Pulmonary artery endothelial cell (primary cell): ENCODE data around the gene BAHCC1. TPM values are rescaled to one million over a fixed set of nuclear protein-coding genes. Genes with fewer than 3 reads are reported as not detected.
"Not testable (repeated sequence)": the region's sequence is repeated elsewhere in the genome, so short reads cannot be mapped to it uniquely, and the experiment has no call there.

Source experiments
- DNase-seq: peaks from one replicate; pipeline ENCODE4 v3.0.0-alpha.2; 2011; ENCODE audit warnings: low read depth, low spot score
- total RNA-seq: library from RNA; depleted of rRNA; stranded (reverse); fragments of >200 nt; gene quantifications from 2 replicates; pipeline ENCODE4 v1.2.3, GENCODE V29; 2014

The BAHCC1 gene
- 2.5 and 2.8 TPM in 2 replicates for total RNA-seq

DNA sequence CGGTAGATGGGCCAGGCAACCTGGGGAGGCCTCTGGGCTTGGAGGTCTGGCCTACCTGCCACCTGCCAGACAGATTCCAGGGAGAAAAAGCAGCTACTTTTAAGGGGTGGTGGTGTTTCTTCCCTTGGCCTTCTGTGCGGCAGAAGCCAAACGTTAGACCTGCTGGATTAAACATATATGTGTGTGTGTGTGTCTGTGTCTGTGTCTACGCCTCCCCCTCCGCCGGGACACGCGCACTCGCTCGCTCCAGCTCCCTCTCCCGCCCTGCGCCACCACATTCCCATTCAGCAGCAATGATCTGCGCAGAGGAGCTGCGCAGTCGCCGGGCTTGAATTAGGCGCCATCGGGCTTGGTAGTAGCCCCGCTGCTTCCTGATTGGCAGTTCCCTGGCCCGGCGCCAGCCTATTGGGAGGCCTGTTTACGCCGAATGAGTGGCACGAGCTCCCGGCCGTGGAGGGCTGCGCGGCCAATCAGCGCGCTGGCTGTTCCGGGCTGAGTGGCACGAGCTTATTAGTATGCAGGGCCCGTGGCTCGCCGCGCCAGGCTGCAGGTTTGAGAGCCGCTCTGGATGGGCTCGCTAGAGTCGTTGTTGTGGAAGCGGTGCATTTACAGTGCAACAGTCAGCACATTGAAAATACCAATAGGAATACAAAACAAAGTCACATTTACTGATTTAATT lies at the start of gene BAHCC1:
Gene BAHCC1 (plus strand): TSS at position 537 of the 679 bp plus-strand sequence. CDS start 4,283 bp downstream, outside the sequence.
- peak; percentile 99 for DNase-seq

DNA sequence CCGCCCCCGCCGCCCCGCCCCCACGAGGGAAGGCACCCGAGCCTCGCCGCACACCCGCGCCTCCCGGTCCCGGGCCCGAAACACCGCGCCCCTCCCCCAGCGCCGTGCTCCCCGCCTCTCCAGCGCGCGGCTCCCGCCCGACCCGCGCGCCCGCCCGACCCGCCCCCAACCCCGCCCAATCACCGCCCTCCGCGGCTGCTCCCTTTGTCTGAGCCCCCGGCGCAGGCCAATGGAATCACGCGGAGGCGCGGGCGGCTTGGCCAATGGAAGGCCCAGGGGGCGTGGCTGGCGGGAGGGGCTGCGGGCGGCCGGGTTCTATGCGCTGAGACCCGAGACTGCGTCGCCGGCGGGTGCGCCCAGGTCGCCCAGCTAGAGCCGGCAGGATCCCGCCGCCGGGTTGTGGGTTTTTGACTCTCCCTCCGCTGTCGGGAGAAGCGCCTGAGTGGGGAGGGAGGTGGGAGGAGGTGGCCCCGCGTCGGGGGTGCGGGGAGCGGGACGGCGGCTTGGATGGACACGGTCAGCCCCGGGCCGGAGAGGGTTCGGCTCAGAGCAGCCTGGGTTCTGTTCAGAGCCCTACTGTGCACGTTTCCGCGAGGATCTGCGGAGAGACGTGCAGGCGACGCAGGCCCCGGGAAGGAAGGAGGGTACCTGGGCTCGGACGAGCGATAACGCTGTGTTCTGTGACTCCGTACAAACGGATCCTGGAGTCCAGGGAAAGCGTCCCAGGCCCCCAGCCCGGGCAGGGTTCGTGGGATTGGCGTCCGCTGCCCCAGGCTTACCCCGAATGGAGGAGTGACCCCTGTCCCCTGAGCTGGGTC lies 49.0 kb upstream of the BAHCC1 start:
- peak; percentile 86 for DNase-seq

DNA sequence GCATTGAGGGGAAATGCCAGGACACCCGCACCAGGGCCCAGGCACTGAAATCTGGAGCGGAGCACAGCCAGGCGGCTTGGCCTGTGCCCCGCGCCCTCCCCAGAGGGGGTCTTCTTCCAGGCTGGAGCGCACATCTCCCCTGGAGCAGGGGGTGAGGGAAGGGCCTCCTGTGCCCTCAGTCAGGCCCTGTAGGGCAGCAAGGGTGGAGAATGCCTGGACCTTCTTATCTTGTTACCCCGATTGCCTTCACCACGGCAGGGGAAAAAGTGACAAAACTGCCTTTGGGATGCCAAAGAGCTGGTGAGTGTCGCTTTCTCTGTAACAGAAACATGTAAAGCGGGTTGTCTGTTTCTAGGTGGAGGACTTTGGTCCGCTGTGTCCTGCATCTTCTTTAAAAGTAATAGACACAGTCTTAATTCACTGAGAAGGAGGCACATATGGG lies 48.3 kb upstream of the BAHCC1 start:
- no peak for DNase-seq

DNA sequence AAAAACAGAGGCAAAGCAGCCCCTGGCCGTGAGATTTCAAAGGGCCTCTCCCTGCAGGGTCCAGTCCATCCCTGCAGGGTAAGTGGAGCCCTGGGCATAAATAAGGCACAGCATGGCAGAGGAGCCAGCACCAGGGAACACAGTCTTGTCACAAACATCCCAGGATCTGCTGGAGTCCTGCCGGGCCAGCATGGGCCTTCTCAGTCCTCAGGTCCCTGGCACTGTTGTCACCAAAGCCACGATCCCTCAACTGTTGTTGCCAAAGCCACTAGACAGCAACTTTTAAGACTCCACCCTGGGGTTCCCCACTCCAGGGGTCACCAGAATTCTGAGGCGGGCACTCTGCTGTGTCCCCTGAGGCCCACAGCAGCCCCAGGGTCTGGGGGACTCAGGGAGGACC lies 47.8 kb upstream of the BAHCC1 start:
- no peak for DNase-seq

DNA sequence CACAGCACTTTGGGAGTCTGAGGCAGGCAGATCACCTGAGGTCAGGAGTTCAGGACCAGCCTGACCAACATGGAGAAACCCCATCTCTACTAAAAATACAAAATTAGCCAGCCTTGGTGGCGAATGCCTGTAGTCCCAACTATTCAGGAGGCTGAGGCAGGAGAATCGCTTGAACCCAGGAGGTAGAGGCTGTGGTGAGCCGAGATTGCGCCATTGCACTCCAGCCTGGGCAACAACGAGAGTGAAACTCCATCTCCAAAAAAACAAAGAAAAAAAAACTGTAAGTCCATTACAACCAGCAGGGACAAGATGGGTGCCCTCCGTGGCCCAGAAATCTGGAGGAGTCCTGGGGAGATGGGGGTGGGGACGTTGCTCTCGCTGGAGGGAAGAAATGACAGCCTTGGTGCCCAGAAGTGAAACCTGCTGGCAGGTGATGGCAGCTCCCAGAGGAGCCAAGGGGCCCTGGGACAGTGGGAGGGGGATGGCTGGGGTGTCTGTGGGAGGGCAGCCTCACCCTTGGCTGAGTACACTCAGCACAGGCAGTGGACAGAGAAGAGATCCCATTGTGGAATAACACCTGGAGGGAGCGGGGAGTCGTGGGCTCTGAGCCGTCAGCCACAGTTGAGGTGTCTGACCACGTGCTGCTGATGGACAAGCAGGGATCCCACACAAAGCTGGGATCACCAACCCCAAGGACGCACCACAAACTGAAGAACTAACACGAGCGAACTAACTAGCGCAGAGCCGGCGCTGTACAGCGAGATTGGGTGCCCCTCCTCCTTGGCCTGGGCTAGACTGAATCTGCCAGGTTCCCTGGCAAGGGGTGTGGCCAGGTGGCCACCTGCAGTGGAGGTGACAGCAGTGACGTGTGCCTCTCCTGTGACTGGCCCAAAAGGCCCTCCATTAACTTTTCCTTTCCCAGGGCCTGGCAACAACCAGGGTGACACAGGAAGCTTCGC lies 46.9 kb upstream of the BAHCC1 start:
- no peak for DNase-seq

DNA sequence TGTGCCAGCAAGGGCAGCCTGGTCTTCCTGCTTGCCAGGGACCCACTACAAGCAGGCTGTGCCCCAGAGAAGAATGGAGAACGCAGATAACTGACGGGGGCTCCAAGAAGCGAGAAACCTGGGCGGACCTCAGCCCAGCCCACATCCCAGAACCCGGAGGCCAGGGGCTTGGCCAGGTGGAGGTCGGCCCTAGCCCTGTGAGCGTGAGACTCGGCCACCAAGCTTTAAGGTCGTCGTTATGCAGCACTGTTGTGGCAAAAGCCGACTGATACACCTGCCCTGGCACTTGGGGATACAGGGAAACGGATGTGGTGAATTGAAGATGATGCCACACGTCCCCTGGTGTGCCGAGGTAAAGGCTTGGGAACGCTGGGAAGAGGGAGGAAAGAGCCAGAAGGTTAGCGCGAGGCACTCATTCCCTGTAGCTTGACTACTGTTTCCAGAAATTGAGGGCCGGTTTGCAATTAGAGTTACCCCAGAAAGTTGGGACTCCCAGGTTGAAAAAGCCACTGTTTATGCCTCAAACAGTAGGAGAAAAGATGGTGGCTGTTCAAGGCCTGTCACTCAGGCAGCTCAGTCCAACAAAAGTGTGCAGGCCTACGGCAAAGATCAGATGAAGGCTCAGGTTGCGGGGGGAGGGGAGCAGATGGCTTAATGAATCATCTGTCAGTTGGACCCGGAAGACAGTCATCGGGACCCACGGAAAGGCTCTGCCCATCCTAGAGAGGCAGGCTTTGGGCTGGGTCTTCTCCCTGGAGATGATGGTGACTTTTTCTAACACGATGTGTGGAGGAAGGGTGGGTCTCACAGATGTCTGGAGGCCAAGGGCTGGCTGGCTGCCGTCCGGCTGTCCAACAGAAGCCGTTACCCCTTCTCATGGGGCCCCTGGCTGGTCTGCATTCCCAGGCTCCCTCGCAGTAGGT lies 45.6 kb upstream of the BAHCC1 start:
- no peak for DNase-seq

DNA sequence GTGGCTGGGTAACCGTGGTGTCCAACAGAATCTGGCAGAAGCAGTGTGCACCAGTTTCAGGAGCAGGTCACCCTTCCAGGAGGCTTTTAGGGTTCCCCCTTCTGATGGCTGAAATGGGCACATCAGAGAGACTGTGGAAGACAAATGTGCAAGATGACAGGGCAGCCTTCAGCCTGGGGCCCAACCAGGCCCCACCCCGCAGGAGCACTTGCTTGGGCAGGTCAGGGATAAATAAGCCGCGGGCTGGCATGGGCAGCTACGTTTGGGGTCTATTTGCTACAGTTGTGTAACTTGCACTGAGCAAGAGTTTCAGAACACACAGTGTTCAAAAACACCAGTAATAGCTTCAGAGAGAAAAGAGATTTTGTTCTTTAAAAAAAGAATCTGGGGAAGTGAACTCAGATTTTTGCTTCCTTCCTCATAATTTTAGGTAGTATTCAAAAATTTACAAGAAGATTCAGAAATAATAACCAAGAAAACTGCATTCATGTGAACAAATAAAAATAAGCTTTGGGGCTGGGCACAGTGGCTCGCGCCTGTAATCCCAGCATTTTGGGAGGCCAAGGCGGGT lies 44.9 kb upstream of the BAHCC1 start:
- no peak for DNase-seq

DNA sequence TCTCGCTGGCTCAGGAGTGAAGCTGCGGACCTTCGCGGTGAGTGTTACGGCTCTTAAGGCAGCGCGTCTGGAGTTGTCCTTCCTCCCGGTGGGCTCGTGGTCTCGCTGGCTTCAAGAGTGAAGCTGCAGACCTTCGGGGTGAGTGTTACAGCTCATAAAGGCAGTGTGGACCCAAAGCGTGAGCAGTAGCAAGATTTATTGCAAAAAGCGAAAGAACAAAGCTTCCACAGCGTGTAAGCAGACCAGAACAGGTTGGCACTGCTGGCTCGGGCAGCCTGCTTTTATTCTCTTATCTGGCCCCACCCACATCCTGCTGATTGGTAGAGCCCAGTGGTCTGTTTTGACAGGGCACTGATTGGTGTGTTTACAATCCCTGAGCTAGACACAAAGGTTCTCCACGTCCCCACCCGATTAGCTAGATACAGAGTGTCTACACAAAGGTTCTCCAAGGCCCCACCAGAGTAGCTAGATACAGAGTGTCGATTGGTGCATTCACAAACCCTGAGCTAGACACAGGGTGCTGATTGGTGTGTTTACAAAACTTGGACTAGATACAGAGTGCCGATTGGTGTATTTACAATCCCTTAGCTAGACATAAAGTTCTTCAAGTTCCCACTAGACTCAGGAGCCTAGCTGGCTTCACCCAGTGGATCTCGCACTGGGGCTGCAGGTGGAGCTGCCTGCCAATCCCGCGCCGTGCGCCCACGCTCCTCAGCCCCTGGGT lies 43.8 kb upstream of the BAHCC1 start:
- DNase-seq = not testable (repeated sequence)

DNA sequence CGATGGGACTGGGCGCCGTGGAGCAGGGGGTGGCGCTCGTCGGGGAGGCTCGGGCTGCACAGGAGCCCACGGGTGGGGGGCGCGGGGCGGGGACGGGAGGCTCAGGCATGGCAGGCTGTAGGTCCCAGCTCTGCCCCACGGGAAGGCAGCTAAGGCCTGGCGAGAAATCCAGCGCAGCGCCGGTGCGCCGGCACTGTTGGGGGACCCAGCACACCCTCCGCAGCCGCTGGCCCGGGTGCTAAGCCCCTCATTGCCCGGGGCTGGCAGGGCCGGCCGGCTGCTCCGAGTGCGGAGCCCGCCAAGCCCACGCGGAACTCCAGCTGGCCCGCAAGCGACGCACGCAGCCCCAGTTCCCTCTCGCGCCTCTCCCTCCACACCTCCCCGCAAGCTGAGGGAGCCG lies 43.2 kb upstream of the BAHCC1 start:
- DNase-seq = not testable (repeated sequence)

DNA sequence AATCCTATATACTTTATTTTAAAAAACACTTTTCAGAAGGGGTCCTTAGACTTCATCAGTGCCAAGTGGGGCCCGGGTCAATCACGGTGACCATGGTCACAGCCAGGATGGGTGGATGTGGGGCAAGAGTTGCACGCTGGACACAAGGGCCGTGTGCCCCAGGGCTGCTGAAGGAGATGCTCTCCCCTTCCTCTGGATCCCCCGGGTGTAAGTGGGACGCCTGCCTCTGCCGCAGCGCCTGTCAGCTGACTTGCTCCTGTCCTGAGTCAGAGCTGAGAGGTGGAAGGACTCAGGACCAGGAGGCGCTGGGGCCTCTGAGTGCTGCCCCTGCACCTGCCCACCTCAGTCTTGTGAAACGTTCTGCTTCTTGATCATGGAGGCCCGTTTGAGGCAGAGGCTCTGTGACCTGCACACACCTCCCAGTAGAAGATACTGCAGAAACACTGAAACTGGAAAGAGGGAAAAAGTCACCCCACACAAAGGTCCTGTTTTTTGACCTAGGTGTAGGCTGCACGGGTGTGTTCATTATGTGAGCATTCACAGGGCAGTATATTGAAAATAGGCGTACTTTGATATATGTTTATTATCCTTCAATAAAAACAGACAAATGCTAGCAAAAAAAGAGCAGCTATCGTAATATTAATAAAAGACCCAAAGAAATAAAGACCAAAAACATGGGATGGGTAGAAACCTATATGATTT lies 40.9 kb upstream of the BAHCC1 start:
- DNase-seq = no peak

DNA sequence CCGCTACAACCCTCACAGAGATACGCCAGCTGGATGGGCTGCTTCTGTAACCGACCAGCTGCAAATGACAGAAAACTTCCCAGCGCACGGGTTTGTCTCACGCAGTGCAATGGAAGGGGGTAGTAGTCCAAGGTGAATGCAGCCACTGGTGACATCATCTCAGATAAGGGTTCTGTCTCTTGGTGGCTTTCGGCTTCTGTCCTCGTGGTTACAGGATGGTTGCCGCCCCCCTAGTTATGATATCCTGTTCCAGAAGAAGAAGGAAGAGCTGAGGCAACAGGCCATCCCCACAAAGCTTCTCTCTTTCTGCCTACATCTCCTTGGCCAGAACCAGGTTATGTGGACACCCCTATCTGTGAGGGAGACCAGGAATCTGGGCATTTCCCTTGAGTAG lies 40.3 kb upstream of the BAHCC1 start:
- no peak for DNase-seq

DNA sequence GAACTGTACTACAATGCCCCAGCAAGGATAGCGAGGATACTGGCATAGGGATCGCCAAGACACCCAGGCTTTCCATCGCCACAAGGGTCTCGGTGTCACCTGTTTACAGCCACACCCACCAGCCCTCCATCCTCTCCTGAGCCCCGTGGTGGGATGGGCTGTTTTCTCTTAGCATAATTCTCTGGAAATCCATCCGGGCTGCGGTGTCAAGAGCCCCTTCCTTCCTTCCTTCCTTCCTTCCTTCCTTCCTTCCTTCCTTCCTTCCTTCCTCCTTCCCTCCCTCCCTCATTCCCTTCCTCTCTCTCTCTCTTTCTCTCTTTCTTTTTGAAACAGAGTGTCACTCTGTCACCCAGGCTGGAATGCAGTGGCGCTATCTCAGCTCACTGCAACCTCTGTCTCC lies 36.0 kb upstream of the BAHCC1 start:
- DNase-seq = no peak

DNA sequence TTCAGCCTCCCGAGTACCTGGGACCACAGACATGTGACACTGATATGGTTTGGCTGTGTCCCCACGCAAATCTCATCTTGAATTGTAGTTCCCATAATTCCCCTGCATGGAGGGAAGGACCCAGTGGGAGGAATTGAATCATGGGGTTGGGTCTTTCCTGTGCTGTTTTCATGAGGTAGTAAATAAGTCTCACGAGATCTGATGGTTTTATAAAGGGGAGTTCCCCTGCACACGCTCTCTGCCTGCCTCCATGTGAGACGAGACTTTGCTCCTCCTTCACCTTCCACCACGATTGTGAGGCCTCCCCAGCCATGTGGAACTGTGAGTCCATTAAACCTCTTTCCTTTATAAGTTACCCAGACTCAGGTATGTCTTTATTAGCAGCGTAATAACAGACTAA lies 33.3 kb upstream of the BAHCC1 start:
- DNase-seq = not testable (repeated sequence)

DNA sequence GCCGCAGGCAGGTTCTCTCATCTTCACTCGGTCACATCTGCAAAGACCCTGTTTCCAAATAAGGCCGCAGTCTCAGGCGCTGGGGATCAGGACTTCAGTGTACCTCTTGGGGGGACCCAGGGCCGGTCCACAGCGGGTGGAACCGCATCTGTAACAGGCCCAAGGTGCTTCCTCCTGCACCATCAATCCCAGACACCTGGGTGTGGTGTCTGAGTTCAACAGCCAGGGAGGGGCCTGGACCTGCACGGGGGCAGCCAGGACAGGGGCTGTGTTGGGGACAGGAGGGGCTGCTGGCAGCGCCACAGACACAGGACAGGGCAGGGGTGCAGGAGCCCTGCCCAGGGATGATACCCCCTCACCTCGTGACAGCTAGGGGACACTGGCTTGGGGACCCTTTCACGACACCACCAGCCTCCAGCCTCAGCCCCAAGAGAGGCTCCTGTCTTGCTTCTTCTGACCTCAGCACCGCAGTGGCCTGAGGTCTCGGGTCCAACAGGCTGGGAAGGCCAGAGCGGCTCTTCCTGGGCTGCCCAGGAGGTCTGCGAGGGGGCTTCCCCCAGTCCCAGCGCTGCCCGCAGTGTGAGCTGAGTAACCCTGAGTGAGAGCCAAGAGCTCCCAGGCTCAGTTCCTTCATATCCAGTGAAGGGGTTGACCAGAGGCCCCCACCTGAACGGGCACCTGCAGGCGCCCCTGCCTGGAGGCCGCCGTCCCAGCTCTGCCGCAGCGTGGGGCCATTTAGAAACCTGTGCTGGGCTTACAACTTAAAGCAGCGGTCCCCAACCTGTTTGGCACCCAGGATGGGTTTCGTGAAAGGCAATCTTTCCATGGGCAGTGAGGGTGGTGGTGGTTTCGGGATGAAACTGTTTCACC lies 30.7 kb upstream of the BAHCC1 start:
- no peak for DNase-seq

DNA sequence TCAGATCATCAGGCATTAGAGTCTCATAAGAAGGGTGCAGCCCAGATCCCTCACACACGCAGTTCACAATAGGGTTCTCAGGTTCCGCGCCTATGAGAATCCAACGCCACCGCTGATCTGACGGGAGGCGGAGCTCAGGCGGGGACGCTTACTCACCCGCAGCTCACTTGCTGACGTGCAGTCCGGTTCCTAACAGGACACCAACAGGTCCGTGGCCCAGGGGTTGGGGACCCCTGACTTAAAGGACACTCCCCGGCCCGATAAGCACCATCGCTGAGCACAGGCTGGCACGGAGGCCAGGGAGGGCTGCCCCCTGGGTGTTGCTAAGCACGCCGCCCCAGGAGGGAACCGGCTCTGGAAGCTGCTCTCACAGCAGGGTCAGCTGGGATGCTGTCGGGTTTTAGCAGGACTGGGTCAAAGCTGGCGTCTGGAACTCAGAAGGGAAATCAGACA lies 30.1 kb upstream of the BAHCC1 start:
- DNase-seq = no peak

DNA sequence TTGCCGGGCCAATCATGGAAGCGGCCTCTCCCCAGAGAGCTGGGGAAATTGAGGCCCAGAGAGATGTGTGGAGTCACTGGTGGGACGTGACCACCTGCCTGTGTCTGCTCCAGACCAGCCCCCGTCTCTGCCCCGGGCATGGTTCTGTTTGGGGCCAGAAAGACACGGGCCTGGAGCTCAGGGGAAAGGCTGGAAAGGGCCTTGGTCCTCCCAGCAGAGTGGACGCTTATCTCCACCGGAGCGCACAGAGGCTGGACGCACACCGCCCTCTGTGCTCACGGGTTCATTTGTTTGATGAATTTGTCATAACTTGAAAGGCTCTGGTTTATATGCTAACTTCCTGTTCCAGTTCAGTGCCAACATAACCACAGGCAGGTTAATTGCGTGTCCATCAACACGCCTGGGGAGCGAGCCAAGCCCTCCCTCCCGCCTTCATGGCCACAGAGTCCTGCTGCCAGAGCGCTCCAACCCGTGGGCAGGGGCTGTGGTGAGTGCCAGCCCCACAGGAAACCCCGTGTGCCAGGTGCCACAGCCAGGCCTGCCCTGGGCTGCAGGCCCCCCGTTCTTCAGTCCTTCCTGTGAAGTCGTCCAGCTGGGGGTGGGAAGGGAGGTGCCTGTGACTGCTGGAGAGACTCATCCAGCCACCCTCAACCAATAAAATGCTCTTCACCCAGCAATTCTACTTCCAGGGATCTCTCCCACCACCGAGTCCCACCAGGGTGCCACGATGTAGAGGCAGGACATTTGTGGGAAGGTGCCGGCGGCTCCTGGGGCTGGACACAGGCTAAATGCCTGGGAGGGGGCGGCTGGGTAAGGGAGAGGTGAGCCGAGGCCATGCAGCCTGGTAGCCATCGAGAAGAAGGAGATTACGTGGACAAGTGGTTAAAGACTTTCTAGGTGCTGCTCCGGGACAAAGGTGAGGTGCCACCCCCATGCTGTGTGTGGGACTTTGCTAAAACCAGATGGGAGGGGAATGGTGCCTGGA lies 29.4 kb upstream of the BAHCC1 start:
- no peak for DNase-seq

DNA sequence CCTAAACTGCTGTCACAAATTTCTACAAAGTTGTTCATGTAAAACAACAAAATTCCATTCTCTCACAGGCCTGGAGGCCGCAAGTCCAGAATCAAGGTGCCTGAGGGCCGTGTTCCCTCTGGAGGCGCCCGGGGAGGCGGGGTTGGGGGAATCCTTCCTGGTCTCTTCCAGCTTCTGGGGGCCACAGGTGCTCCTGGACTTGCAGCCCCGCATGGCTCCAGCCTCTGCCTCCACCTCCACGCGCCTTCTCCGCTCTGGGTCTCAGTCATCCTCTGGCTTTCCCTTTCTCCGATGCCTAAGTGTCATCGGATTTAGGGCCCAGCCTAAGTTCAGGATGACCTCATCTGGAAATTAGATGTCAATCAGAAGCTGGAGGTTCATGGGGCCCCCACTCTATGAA lies 28.6 kb upstream of the BAHCC1 start:
- DNase-seq = no peak
